Hepatocyte (in vitro differentiated cells): ENCODE measurements around the gene GRM8. TPM values are rescaled to one million over a fixed set of nuclear protein-coding genes. Genes with fewer than 3 reads are reported as not detected.

Experiments used
- DNase-seq: peaks from one replicate; pipeline ENCODE4 v3.0.0-alpha.2; 2016; ENCODE audit warnings: low spot score
- H2AFZ ChIP-seq: fragments of 200-600 bp; sonication (generic); 2 replicates; pipeline ENCODE4 v1.6.0; 2016; ENCODE audit warnings: antibody characterized with exemption, mild to moderate bottlenecking
- H3K27ac ChIP-seq: fragments of 200-600 bp; sonication (generic); 2 replicates; pipeline ENCODE4 v1.5.1; 2016; ENCODE audit warnings: mild to moderate bottlenecking
- H3K27me3 ChIP-seq: fragments of 200-600 bp; sonication (generic); 2 replicates; pipeline ENCODE4 v1.6.1; 2016
- H3K36me3 ChIP-seq: fragments of 200-600 bp; sonication (generic); replicated peaks from 2 replicates; pipeline ENCODE4 v1.5.1; 2016; ENCODE audit warnings: low read depth; ENCODE audit not compliant: insufficient read depth
- H3K4me1 ChIP-seq: fragments of 200-600 bp; sonication (generic); 2 replicates; pipeline ENCODE4 v1.5.1; 2016; ENCODE audit warnings: mild to moderate bottlenecking, moderate library complexity; ENCODE audit not compliant: insufficient read depth
- H3K4me2 ChIP-seq: fragments of 200-600 bp; sonication (generic); 2 replicates; pipeline ENCODE4 v1.6.0; 2016
- H3K4me3 ChIP-seq: fragments of 200-600 bp; sonication (generic); 2 replicates; pipeline ENCODE4 v1.5.1; 2016; ENCODE audit warnings: mild to moderate bottlenecking
- H3K79me2 ChIP-seq: fragments of 200-600 bp; sonication (generic); 2 replicates; pipeline ENCODE4 v1.6.0; 2017; ENCODE audit warnings: mild to moderate bottlenecking
- H3K9me2 ChIP-seq: fragments of 200-600 bp; sonication (generic); replicated peaks from 2 replicates; pipeline ENCODE4 v1.6.0; 2017; ENCODE audit warnings: mild to moderate bottlenecking; ENCODE audit not compliant: insufficient read depth
- H3K9me3 ChIP-seq: fragments of 200-600 bp; sonication (generic); 2 replicates; pipeline ENCODE4 v1.5.1; 2016; ENCODE audit warnings: low read depth, mild to moderate bottlenecking
- H4K20me1 ChIP-seq: fragments of 200-600 bp; sonication (generic); 2 replicates; pipeline ENCODE4 v1.6.0; 2016; ENCODE audit warnings: mild to moderate bottlenecking; ENCODE audit not compliant: insufficient read depth, poor library complexity, severe bottlenecking
- CTCF ChIP-seq: fragments of 200-600 bp; sonication (generic); IDR thresholded peaks from 2 replicates; pipeline ENCODE4 v1.5.1; 2016; ENCODE audit warnings: antibody characterized with exemption, mild to moderate bottlenecking; ENCODE audit not compliant: poor library complexity
- EZH2 ChIP-seq: fragments of 200-600 bp; sonication (generic); IDR thresholded peaks from 2 replicates; pipeline ENCODE4 v1.6.1; 2016; ENCODE audit warnings: antibody characterized with exemption, mild to moderate bottlenecking, borderline replicate concordance
- EZH2phosphoT487 ChIP-seq: fragments of 200-600 bp; sonication (generic); IDR thresholded peaks from one replicate; pipeline ENCODE4 v1.6.1; 2018; ENCODE audit warnings: antibody characterized with exemption, mild to moderate bottlenecking, low read depth, moderate library complexity; ENCODE audit not compliant: unreplicated experiment, severe bottlenecking
- WGBS: methylation state at CpG from one replicate; pipeline ENCODE4 v1.1.6; 2016; ENCODE audit warnings: low lambda C conversion rate; ENCODE audit errors: missing lambda C conversion rate; 5-methylcytosine and 5-hydroxymethylcytosine counted together
- polyA plus RNA-seq: library from polyadenylated mRNA; unstranded; fragments of >200 nt; fragmentation: Nextera tagmentation; extraction: Ambion mirVana; gene quantifications from 2 replicates; pipeline ENCODE4 v1.2.1, GENCODE V29; 2016
- total RNA-seq: library from RNA; depleted of rRNA; stranded (reverse); fragments of >200 nt; gene quantifications from 2 replicates; pipeline ENCODE4 v1.2.3, GENCODE V29; 2014

Gene GRM8
- total and polyA plus RNA-seq, 2 experiments from 2014 or later, result 0.62 to 4.5 TPM

GRCh38 chr7:126635545-126635944 is 617.2 kb downstream of the GRM8 start:
- Histone ChIP-seq H3K9me3 (no peaks in the 10 kb centered on the region), H3K4me2 (no peak overlapping the region), H3K27ac (no peak overlapping the region), H4K20me1 (no peaks in the 10 kb centered on the region), H3K27me3 (no peaks in the 10 kb centered on the region), H3K4me3 (no peak overlapping the region), H2AFZ (no peak overlapping the region), H3K9me2 (no peaks in the 10 kb centered on the region), H3K79me2 (no peaks in the 10 kb centered on the region), H3K4me1 (no peaks in the 10 kb centered on the region), H3K36me3 (no peaks in the 10 kb centered on the region)
- TF ChIP-seq CTCF (no peak), EZH2 (no peak), EZH2phosphoT487 (no peak)
- no peak for DNase-seq

GRCh38 chr7:126608339-126608776 is 644.4 kb downstream of the GRM8 start:
- H3K9me3 ChIP-seq, result no peaks in the 10 kb centered on the region
- H3K4me1 ChIP-seq, result no peaks in the 10 kb centered on the region
- no peak overlapping the region for H3K4me3 ChIP-seq
- DNase-seq, result peak; percentile 30
- H3K27me3 ChIP-seq, result no peaks in the 10 kb centered on the region
- no peak overlapping the region for H3K4me2 ChIP-seq
- H3K79me2 ChIP-seq, result no peaks in the 10 kb centered on the region
- WGBS, result 49% methylated on average over 7 of the region's 7 CpGs
- no peaks in the 10 kb centered on the region for H3K9me2 ChIP-seq
- TF ChIP-seq EZH2, result no peak
- peak; percentile 40 for TF ChIP-seq CTCF
- no peaks in the 10 kb centered on the region for H3K36me3 ChIP-seq
- H4K20me1 ChIP-seq, result no peaks in the 10 kb centered on the region
- H3K27ac ChIP-seq, result no peak overlapping the region
- H2AFZ ChIP-seq, result no peak overlapping the region

GRCh38 chr7:126606331-126606730 is 646.4 kb downstream of the GRM8 start:
- no peak overlapping the region for H3K27ac ChIP-seq
- TF ChIP-seq EZH2 (no peak), EZH2phosphoT487 (no peak), CTCF (no peak)
- WGBS, result over 99% methylated on average over 3 of the region's 3 CpGs
- H3K4me1 ChIP-seq, result no peaks in the 10 kb centered on the region
- H3K4me3 ChIP-seq, result no peak overlapping the region
- H3K9me3 ChIP-seq, result no peaks in the 10 kb centered on the region
- H3K36me3 ChIP-seq, result no peaks in the 10 kb centered on the region
- H3K4me2 ChIP-seq, result no peak overlapping the region
- H2AFZ ChIP-seq, result no peak overlapping the region
- DNase-seq, result no peak
- H3K9me2 ChIP-seq, result no peaks in the 10 kb centered on the region
- H3K27me3 ChIP-seq, result no peaks in the 10 kb centered on the region
- H4K20me1 ChIP-seq, result no peaks in the 10 kb centered on the region
- no peaks in the 10 kb centered on the region for H3K79me2 ChIP-seq

- Histone ChIP-seq H3K4me1 (no peaks in the 10 kb centered on the region), H3K9me3 (no peaks in the 10 kb centered on the region), H4K20me1 (no peaks in the 10 kb centered on the region), H3K79me2 (no peaks in the 10 kb centered on the region), H3K4me2 (no peak overlapping the region), H3K27me3 (no peaks in the 10 kb centered on the region), H3K9me2 (no peaks in the 10 kb centered on the region), H3K4me3 (no peak overlapping the region), H3K36me3 (no peaks in the 10 kb centered on the region), H3K27ac (no peak overlapping the region), H2AFZ (no peak overlapping the region)
- WGBS, result 95% methylated on average over 2 of the region's 2 CpGs
- TF ChIP-seq EZH2 (no peak), EZH2phosphoT487 (no peak), CTCF (no peak)
- DNase-seq, result no peak
Measured at GRCh38 chr7:126605553-126605952, 647.2 kb downstream of the GRM8 start.
